H4 (cell line): Measurements from ENCODE around the gene TIMM50. TPM values are rescaled to one million over a fixed set of nuclear protein-coding genes. Genes with fewer than 3 reads are reported as not detected.
A peak's percentile ranks its signal among the peaks of the same experiment; 100 is the strongest.

Source experiments
- DNase-seq: peaks from one replicate; pipeline ENCODE4 v3.0.0-alpha.2; 2015; ENCODE audit warnings: low spot score
- total RNA-seq: library from RNA; depleted of rRNA; stranded (reverse); fragments of >200 nt; shearing (Covaris generic); gene quantifications from 2 replicates; pipeline ENCODE4 v1.2.3, GENCODE V29; 2014; rRNA removed

TIMM50 gene
- total RNA-seq, 1 experiment from 2014 or later = 122 TPM

GRCh38 chr19:39533003-39533512 lies 52.4 kb downstream of the TIMM50 start:
- no peak for DNase-seq

- no peak for DNase-seq
These were observed 53.2 kb downstream of the TIMM50 start for GRCh38 chr19:39533791-39534190.

DNA sequence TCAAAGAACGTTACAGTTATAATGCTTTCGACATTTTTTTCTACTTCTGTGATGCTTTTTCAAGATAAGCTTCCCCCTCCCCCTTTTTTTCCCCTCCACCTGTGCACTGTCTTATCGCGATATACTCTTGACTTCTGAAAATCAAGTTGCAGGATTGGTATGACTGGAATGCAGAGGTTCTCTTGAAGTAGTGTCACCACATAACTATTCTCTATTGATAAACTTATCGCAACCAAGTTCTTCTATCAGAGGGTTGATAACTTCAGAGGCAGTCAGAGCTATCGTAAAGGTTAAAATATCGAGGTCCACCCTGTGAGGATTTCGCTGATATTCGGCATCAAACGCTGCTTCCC lies 58.5 kb downstream of the TIMM50 start:
- DNase-seq = no peak

DNA sequence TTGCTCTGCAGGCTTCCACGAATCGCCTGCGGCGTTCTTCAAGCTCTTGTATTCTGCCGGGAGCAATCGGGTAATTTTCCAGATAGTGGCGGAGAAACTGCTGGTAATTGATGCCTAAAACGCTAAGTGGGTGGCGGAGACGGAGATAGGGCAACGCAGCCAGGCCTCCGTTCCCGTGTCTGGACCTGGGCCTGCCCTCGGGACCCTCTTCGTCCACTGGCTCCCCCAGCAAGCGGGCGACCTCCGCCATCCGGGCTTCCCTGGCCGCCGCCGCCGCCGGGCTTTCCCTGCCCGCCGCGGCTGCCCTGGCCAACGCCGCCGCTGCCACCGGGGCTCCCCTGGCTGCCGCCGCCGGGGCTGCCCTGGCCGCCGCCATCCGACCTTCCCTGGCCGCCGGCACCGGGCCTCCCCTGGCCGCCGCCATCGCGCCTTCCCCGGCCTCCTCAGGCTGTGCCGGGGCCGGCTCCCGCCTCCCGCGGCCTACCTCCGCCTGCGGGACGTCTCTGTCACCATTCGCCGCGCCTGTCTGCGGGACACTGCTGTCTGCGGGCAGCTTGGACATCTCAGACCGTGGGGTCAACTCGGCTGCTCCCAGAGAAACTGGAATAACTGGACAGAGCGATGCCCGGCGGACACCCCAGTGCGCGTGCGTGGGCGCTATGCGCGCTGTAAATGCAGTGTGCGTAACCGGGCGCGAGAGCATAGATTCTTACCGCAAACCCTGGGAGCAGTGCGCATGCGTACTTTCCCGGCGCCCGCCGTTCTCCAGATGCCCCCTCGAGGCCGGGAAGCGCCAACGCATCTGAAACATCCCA lies 59.1 kb downstream of the TIMM50 start, which contains the start of gene EID2:
EID2 (minus strand) TSS at position 644 of the 815 bp plus-strand sequence; CDS start at position 562, 82 bp downstream.
- DNase-seq = peak; percentile 85

DNA sequence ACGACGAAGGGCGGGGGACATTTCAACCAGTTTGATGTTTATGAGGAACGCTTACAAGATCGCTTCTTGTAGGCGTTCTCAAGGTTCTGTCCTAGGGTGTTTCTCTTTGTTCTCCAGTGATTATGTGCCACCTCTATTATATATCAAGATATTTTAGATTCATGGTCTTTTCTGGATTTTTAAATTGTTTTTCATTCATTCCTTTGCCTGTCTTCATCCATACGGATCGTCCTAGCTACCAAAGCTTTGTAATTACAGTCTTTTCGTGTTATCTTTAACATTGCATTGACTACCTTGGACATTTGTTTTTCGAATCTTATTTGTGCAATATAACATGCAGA lies 59.7 kb downstream of the TIMM50 start:
- no peak for DNase-seq

Other genes starting within 250 kb of the TIMM50 start
- not detected in 2 replicates for gene IFNL3, start 235.8 kb upstream of the TIMM50 start, total RNA-seq
- not detected in 2 replicates for gene IFNL4, start 232.0 kb upstream of the TIMM50 start, total RNA-seq
- not detected in 2 replicates for gene IFNL2, start 212.4 kb upstream of the TIMM50 start, total RNA-seq
- not detected in 2 replicates for gene IFNL1, start 184.4 kb upstream of the TIMM50 start, total RNA-seq
- 0.68 and 0.72 TPM in 2 replicates for gene LRFN1, start 160.0 kb upstream of the TIMM50 start, total RNA-seq
- 13.3 and 14.1 TPM in 2 replicates for gene GMFG, start 144.8 kb upstream of the TIMM50 start, total RNA-seq
- gene SAMD4B, start 138.4 kb upstream of the TIMM50 start, total RNA-seq = 33.9 and 35.3 TPM in 2 replicates
- 40.8 and 62.0 TPM in 2 replicates for gene PAF1, start 89.7 kb upstream of the TIMM50 start, total RNA-seq
- gene MED29, start 89.5 kb upstream of the TIMM50 start, total RNA-seq = 26.7 and 58.5 TPM in 2 replicates
- gene ZFP36, start 74.0 kb upstream of the TIMM50 start, total RNA-seq = 4.0 and 5.7 TPM in 2 replicates
- gene PLEKHG2, start 68.2 kb upstream of the TIMM50 start, total RNA-seq = 5.3 and 7.1 TPM in 2 replicates
- 8.0 and 83.0 TPM in 2 replicates for gene RPS16, start 44.9 kb upstream of the TIMM50 start, total RNA-seq
- gene SUPT5H, start 35.3 kb upstream of the TIMM50 start, total RNA-seq = 70.1 and 75.0 TPM in 2 replicates
- gene DLL3, start 18.1 kb downstream of the TIMM50 start, total RNA-seq = 2.0 and 2.2 TPM in 2 replicates
- gene SELENOV, start 34.3 kb downstream of the TIMM50 start, total RNA-seq = not detected in 2 replicates
- gene EID2B, start 52.0 kb downstream of the TIMM50 start, total RNA-seq = 3.2 and 3.3 TPM in 2 replicates
- gene EID2, start 59.3 kb downstream of the TIMM50 start, total RNA-seq = 10.8 and 11.5 TPM in 2 replicates
- gene LGALS13, start 121.7 kb downstream of the TIMM50 start, total RNA-seq = not detected in 2 replicates
- not detected in 2 replicates for gene LGALS16, start 175.1 kb downstream of the TIMM50 start, total RNA-seq
- gene LGALS14, start 223.6 kb downstream of the TIMM50 start, total RNA-seq = not detected in 2 replicates